DMS 273 (cell line): Measurements from ENCODE around the gene PRICKLE2.

ENCODE experiments used
- DNase-seq: peaks from one replicate; lab custom pipeline; 2025; ENCODE audit not compliant: unreplicated experiment; lab: John Stamatoyannopoulos, UW

The PRICKLE2 gene

GRCh38 chr3:64220161-64220914 lies 4.9 kb downstream of the PRICKLE2 start:
- DNase-seq = peak; percentile 51

DNA sequence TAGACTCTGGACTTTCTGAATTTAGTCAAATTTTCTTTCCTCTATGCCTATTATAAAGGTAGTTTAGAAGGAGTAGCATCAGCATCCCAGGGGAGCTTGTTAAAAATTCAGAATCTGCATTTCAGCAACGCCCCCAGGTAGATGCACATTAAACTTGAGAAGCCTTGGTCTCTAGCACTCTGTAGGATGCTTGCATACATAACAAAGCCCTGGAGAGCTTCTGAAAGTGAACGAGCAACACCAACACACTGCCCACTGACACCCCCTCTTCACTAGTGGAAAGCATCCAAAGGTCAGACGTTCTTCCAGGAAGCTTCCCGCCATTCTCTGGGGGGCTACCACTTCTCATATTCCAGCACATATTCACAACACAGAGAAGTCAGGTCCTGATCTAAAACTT lies 6.5 kb downstream of the PRICKLE2 start:
- DNase-seq = no peak

DNA sequence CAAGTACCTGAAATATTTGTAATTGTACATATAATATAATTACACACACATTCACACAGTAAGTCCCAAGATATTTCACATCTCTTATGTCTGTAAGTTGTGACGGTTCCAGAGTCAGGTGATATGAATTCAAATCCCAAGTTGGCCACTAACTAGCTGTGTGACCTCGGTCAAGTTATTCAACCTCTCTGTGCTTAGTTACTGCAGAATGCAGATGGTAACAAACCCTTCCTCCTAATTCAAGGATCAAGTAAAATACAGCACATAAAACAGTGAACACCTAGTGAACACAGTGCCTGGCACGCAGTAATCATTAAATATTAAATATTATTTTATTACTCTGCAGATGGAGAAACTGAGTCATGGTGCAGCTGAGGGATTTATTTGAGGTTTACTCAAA lies 6.9 kb downstream of the PRICKLE2 start:
- DNase-seq = no peak

DNA sequence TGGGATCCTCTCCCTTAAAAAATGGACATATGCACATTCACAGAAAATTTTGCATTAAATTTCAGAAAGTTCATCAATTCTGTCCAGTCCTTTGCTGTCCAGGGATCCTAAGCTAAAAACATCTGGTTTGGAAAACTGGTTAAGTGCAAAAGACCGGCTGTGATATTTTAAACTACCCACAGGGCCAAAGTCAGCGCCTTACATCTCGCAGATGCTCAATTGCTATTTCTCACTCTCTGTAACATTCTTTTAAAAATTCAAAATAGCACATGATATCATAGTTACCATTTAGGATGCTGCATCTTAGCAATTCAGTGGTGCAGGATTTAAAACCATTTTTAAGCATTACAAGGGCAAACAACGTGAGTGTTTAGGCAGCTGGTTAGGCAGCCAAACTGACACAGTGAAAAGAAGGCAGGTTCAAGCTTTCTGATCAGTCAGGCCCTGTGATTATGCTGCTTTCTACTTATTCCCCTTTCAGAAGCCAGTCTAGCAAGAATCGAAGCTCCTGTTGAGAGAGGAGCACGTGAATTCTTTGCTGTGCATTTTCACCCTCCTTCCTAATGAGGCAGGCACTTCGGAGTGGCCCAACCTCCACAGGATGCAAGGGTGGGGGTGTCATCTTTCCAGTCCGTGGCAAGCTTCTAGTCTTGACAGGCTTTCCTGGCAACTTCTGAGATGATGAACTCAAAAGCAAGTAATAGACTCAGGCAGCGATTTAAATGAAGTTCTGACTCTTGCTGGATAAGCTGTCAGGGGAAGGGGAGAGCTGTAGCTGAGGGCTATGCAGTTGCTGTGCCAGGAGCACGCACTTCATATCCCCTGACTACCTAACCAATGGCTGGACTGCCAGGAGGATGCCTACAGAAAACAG lies 8.8 kb downstream of the PRICKLE2 start:
- DNase-seq = peak; percentile 55

DNA sequence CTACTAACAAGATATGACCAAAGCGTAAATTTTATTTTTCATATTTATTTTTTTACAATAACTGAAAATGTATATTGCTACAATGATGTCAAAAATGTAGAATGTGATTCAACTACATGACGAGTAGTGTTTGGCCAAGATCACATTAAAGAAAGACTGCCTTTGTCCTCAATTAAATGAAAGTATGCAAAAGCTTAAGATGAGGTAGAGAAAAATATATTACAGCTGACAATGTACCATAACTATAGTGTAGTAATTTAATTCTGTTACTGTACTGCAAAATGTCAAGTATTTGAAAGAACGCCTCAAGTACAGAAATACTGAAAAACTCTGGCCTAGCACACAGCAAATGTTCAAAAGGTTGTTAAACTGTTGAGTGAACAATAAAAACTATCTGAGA lies 9.7 kb downstream of the PRICKLE2 start:
- no peak for DNase-seq

DNA sequence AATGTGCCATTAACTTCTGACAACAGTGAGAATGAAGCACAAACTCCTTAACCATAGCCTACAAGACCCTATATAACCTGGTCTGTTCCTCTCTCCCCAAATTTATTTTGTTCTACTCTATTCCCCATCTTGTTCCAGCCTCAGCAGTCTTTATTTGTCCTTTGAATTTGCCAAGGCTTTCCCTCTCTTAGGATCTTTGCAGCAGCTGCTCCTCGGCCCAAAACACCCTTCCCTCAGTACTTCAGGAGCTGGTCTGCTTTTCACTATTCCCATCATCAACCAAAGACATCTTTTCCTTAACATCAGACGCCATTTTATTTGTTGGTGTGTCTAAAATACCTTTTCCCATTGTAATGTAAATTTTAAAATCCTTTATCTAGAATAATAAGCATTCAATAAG lies 10.2 kb downstream of the PRICKLE2 start:
- peak; percentile 7 for DNase-seq

- DNase-seq = no peak
Observed at GRCh38 chr3:64214381-64215018, 10.8 kb downstream of the PRICKLE2 start.

GRCh38 chr3:64213962-64214379 lies 11.3 kb downstream of the PRICKLE2 start:
- peak; percentile 45 for DNase-seq

- DNase-seq = no peak
Observed at GRCh38 chr3:64213224-64213878, 11.9 kb downstream of the PRICKLE2 start.

DNA sequence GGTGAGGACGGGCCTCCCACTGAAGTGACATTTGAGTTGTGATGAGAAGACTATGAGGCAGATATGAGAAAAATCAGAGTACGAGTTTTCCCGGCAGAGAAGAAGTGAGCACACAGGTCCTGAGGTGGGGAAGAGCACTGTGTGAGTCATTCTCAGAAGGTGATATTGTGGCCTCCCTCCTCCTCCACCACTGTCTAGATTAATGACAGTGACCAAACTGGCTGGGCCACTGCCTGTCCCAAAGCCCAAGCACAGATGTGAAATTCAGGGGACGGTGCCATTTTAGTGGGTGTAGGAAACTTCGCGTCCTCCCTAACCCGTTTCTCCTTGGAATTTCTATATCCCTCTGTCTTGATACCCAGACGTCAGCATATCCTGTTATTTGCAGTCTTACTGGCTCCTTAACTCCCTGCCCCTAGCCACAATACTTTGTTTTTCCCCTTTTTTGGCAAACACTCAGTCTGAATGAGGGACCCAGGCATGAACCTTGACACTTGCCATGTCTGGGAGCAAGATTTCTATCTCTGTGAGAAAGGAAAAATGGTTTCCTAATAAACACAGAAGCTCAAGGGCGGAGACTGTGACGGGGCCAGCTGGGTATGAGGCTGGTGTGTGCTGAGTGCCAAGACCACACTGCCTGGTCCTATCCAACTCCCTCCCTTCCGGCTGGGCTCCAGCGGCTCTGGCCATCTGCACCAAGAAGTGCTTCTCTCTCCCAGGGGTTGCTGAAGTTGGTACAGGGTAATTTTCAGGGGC lies 15.2 kb downstream of the PRICKLE2 start:
- peak; percentile 91 for DNase-seq

DNA sequence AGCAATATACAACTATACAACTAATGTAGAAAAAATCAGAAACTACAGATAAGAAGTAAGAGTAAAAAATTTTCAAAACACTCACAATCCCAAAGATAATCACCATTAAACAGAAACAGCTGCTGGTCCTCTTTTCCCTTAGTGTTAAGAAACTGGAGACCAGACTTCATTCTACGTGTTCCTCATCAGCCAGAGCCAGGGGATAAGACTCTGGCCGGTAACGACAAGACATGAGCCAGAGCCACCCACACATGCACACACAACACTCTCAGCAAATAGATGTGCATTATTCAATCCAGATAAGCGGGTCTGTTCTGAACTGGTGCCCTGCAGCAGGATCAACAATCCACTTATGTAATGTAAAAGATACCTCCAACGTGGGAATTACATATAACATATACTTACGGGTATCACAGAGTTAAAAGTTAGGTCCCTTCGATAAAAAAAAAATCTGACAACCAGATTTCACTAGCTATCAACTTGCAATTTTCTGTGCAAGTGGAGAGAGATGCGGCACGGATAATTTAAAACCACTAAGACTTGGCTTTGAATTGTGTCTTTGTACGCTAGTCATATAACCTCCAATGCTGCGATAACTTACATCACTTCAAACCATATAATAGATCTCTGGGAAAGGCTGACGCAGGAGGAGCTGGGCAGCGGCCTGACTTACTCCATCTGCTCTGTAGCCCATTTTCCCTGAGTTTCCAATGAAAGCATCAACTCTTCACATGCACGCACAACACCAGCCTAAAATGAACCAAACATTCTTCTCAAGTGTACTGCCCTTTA lies 17.8 kb downstream of the PRICKLE2 start:
- peak; percentile 20 for DNase-seq

DNA sequence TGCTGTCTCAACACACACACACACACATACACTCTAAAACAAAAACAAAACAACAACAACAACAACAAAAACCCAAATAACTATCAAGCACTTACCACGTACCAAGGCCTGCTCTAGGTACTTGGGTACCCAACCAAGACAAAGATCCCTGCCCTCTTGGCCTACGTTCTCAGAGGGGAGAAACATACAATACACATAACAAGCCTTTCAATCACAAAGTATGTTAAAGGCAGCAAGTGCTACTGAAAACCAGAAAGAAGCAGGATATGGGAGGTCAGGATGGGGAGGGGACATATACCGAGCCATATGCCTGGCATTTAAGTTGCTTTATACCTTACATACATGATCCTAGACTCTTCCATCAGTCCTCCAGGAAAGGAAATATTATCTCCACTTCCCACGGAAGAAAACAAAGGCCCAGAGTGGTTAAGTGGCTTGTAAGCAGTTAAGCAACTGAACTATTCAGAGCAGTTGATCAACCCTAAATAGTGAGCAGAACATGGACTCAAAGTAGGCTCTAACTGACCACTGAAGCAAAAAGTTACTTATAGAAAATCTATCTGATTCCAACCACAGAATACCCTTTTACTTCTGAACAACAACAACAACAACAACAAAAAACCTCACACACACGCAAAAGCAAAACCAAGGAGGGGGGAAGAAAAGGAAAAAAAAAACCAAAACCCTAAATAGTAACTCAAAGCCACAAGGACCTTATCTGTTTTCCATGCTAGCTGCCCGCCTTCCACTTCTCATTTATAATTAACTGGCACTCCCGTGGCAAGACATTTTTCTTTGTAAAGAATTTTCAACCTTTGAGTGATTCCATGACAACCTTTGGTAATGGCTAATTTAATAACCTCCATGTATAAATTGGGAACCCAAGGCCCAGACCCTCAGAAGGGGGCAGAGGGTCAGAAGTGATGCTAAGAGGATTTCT lies 21.0 kb downstream of the PRICKLE2 start:
- DNase-seq = no peak

- no peak for DNase-seq
Observed at GRCh38 chr3:64203216-64203615, 22.1 kb downstream of the PRICKLE2 start.

DNA sequence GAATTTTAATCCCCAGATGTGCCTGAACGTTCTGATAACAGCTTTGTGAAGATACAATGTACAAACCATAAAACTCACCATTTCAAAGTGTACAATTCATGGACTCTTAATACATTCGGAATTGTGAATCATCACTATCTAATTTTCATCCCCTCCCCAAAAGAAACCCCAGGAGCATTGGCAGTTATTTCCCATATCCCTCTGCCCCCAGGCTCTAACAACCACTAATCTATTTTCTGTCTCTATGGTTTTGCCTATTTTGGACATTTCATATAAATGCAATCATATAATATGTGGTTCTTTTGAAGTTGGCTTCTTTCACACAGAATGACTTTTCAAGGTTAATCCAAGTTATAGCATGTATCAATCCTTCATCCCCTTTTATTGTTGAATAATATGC lies 25.3 kb downstream of the PRICKLE2 start:
- no peak for DNase-seq

GRCh38 chr3:64196236-64196929 lies 28.9 kb downstream of the PRICKLE2 start:
- DNase-seq = no peak

DNA sequence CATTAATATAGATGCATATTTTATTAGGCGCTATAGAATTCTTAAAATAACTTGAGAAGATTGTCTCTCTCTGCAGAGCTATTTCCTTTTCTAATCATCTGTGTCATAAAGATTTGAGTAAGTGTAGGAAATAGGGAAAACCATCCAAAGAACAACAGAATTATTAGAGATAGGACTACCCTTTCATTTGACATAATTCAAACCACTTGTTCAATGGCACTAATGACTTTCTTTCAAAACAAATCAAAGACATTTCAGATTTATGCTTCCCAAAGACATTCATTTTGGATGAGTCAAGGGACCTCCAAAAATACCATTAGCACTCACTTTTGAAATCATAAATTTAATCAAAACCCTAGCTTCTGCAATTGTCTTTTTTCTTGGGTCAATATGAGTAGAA lies 29.5 kb downstream of the PRICKLE2 start:
- no peak for DNase-seq

- peak; percentile 28 for DNase-seq
Observed at GRCh38 chr3:64191822-64192221, 33.4 kb downstream of the PRICKLE2 start.
